HG02852 (cell line): ENCODE results near the gene PRR5L.

Experiments used
- ATAC-seq: cut with Tn5 transposase; IDR thresholded peaks from one replicate; pipeline ENCODE4 v1.9.1; 2021; ENCODE audit warnings: mild to moderate bottlenecking, moderate library complexity; ENCODE audit not compliant: unreplicated experiment

PRR5L gene

DNA sequence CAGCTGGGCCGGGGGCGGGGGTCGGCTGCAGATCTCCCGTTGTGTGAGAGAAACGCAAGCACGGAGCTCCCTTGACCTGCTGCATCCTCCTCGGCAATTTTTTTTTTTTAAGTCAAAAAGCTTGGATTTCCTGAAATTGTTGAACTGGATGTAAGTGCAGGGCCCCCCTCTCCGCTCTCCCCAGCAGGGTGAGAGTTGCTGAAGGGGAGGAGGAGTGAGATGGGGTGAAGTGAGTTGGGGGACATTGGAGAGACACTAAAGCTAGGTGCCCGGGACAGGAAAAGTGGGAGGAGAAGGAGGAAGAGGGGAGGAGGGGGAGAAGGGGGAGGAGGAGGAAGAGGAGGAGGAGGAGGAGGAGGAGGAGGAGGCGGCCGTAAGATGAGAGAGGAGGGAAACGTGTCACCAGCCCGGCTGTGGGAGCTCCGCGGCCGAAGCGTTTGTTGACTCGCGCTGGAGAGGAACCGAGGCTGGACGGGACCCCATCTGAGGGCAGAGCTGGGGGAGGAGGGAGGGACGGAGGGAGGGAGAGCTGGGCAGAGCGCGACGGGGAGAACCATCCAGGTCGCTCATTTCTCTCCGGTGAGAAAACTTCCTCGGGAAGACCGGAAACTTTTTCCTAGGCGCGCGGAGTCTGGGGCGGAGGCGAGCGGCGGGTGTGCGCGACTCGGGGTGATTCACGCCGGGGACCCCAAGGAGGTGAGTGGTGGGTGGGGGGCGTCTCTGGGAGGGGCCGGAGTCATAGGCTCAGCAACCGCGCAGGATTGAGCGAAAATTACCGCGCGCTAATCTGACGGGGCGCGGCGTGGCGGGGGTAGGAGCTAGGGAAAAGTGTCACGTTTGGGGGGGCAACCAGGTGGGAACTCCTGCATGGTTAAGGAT is 80.2 kb downstream of the PRR5L start:
- no peak for ATAC-seq

DNA sequence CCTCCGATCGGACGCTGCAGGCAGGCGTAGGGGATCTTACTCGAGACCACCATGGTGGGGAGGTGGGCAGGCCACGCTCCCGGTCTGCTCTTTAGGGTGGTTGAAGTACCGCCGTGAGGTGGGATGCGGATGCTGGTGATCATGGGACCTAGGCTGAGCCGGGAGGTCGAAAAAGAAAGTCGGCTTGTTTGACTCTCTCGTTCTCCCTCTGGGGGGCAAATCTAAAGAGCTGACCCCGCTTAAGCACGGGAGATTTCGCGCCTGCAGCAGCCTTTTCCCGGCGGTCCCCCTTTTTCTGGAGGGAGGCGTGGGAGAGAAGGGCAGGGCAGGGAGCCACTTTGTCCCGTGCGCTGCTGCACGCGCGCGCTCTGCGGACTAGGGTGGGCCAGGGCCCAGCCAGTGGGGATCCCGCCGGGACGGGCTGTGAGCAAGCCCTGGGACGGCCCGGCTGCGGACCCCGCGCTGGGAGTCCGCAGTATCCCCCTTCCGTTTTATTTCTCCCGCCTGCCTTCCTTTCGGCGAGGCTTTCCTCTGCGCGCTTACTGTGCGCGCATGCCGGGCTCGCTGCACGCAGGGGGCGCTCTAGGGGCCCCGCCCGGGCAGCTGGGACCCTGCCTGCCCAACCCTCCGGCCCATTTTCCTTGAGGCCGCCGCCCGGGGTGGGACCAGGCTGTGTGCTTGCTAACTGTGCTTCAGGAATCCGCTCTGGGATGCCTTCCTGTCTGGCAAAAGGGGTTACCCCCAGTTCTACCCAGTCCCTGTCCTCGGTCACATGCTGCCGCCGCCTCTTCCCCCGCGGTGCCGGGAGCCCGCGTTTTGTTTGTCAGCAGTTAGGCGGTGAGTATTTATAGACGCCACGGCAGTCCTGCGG is 81.0 kb downstream of the PRR5L start:
- ATAC-seq: peak; percentile 45

DNA sequence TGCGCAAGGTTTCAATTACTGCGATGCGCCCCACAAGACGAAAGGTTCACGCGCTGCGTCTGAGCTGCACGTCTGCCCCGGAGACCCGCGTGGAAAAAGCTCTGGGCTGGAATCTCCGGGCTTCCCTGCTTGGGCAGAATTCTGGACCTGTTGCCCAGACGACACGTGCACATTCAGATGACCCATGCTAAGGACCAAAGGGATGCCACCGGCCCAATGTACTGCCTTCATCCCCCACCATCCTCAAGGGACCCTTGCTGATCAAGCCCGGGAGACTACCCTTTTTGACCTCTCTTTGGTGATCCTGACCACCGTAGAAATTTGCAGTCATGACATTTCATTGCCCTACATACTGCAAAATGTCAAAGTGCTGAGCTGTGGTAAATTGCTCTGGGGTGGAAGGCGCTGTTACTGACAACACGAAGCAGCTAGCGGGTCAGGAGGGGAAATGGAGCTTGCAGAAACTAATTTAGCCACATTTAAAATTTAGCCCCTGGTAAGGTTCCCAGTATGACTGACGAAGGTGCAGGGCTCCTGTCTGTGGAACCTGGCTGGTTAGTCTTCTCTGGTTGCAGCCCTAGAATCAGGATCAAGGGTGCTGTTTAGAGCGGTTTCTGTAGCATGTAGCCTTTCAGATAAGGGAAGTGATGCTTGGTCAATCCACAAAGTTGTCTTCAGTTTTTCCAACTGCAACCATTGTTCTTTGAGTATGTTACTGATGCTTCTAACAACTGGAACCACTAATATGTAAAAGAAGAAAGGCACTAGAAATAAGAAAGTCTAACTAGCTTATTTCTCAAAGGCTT is 81.9 kb downstream of the PRR5L start:
- ATAC-seq: peak; percentile 44

DNA sequence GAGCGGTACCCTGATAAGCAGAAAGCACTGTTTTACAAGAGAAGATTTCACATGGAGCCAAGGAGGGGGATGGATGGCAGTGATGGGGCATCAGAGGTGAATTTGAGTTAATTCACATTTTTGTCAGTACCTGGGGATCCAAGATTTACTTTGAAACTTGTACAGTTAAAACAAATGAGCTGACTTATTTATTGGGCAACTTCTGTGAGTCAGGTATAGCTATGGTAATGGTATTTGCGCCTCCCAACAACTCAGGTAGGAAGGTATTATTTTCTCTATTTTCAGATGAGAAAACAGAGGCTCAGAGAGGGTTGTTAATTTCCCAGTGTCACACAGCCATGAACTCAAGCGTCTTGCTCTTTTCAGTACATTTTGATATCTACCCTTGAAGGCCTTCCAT is 83.6 kb downstream of the PRR5L start:
- ATAC-seq: no peak

DNA sequence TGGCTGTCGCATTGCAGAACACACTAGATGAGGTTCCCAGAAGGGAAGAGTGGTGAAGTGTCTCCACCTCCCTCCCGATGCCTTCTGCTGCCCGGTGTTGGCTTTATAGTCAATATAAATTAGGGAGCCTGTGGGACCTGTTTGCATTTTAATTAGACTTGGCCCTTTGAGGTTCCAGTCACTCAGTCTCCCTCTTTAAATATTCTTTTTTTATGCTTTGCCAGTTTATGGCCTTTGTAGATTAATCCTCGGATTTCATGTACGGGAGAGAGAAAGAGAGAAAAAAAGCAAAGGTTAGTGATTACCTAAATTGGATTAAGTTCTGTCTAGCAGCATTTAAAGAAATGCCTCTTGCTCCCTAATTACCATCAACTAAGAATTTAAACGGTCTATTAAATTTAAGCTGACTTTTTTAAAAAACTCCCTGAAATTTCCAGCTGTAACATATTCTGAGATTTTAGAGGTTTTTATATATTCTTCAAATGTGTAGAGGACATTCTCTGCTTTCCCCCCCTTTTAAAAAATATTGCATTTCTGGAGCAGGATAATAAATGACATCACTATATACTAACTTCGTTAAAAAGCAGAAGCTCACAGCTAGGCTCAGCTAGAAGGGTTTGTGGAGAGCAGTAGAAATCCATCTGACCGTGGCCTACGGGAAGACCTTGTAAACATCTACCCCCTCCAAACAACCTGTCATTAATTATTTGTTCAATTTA is 84.4 kb downstream of the PRR5L start:
- no peak for ATAC-seq

DNA sequence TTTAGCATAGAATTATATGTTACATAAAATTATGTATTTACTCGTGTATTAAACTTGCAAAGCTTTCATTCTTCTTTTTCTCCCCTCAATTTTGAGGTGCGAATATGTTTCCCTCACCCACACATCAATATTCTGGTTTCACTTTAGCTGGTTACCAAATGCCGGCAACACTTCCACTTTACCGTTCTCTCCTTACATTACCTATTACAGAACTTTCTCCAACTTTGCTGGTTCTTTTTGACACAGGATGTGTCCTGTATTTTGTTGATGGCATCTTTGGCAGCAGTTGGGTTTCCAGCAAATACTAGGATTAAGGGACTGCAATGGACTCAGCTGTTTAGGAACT is 84.9 kb downstream of the PRR5L start:
- no peak for ATAC-seq

DNA sequence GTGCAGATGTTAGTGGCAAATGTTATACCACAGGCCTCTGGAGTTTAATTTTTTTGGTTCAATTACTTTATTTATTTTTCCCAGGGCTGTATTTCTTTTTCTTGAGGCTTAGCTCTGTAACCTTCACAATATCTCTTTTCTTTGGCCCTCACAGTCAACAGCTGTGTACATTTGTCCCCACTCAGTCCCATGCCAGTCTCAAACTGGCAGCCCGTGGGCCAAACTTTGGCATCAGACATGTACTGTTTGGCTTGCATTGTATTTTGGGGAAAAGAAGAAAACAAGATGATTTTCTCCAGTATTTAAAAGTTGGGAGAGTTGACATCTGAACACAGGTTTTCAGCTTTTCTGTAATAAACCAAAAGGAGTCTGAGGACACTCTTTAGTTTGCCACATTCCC is 87.1 kb downstream of the PRR5L start:
- no peak for ATAC-seq

DNA sequence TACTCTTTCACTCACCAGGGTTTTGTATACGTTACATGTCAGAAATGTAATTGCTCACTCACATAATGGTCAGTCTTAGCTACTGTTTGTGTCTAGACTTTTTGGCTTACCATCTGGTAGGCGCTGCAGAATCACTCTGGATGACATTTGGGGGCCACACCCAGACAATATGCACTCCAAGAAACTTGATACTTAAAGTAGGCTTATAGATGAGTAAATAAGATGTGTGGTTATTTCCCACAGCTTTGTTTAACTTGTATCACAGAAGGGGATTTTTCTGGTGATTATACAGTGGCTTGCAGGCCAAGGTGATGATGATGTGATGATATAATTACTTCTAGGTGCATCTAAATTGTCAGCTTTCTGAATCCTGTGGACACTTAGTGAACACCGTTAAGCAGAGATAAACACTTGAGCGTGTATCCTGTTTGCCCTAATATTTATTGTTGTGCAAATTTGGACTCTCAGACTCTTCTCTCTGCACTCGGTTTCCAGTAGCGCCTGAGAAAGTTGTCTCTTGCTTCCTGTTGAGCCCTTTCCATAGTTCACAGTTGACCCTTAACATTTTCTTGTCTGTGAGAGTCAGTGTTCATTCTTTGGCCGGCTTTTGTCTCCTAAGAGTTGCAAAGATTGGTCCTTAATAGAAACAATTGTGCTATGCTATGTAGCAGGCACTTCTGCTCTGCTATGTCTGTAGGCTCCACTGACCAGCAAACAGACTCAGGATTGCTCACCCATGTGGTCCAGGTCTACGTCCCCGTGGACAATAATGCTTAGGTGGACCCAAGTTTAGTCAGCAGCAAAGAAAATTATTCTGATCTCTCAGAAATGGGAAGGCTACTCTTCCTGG is 89.3 kb downstream of the PRR5L start:
- ATAC-seq: no peak

DNA sequence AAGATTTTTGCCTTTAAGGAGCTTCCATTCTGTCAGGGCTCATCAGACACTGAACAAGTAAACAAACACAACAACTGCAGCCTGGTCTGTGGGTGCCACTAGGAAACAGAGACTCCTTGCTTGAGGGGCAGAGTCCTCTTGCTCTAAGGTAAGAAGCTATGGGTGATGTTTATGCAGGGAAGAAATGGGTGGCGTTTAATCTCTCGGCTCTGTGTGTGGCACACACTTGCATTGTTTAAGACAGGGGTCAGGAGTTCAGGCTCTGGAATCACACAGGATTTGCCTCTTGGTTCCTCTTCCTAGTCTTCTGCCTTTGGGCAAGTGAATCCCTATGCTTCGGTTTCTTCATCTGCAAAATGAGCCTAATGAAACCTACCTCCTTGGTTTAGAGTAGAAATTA is 90.3 kb downstream of the PRR5L start:
- ATAC-seq: no peak

DNA sequence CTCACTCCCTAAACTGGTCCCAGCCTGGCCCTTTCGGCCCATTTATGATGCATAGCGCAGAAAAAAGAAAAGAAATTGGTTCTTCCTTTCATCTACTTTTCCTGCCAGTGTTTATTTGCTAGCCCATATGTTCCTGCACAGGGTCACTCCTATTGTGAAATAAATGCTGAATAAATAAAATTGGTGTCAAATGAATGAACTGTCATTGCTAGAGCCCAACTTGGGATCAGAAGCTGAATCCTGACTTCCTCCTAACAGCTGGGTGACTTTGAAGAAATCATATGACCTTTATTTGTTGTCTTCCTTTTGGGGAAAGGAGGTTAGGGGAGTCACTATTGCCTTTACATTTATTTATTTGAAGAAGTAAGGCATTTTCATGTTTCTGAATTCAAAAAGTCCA is 92.0 kb downstream of the PRR5L start:
- no peak for ATAC-seq

DNA sequence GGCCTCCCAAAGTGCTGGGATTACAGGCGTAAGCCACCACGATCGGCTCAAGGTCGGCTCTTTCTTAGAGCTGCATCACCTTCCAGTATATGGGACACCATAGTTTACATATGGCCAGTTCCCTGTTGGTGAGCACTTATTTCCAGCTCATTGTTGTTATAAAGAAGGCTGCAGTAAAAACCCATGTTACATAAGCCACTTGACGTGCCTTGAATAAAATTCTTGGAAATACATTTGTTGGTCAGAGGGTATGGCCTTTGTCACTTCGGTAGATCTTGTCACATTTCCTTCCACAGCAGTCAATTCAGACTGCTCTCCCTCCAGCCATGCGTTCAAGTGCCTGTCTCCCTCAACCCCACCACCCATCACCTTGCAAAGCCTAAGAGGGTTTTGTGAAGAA is 92.9 kb downstream of the PRR5L start:
- ATAC-seq: no peak

DNA sequence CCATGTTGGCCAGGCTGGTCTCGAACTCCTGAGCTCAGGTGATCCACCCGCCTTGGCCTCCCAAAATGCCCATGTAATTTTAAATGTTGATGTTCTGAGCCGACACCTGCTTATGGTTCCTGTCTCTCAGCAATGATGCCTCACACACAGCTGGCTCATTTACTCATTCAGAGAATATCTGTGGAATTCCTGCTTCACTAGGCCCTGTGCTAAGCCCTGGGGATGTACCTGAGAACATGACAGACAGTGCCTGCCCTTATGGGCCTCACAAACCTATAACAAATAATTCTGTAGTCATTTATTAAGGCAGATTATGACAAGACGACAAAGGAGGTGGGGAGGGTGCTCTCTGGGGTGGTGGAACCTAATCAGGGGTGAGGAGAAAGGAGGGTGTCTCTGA is 93.7 kb downstream of the PRR5L start:
- peak; percentile 65 for ATAC-seq

DNA sequence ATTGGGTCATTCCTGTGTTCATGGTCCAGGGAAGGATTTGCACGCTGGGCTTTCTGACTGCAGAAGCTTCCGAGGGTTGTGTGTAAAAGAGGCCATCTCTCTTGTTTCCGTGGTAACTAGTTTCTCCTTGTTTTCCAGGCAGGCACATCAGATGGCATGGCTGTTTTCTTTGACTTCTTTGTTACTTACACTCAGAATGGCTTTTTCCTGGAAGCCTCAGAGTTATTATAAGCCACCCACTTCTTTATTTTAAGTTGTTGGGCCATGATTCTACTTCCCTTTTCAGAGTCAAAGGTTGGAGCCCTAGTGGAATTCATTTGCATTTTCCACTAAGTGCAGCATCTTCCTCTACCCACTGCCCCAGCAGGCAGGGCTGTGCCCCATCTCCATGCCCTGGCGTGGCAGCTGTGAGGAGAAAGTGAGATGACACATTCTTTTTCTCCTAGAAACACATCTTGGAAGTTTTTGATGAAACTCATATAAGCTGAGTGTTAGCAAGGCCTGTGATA is 94.9 kb downstream of the PRR5L start:
- no peak for ATAC-seq

DNA sequence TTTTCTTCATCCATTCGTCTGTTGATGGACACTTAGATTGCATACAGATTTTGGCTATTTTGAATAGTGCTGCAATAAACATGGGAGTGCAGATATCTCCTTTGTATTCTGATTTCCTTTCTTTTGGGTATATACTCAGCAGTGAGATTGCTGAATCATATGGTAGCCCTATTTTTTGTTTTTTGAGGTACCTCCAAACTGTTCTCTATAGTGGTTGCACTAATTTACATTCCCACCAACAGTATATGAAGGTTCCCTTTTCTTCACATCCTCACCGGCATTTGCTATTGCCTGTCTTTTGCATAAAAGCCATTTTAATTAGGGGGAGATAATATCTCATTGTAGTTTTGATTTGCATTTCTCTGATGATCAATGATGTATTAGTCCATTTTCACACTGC is 96.1 kb downstream of the PRR5L start:
- no peak for ATAC-seq

DNA sequence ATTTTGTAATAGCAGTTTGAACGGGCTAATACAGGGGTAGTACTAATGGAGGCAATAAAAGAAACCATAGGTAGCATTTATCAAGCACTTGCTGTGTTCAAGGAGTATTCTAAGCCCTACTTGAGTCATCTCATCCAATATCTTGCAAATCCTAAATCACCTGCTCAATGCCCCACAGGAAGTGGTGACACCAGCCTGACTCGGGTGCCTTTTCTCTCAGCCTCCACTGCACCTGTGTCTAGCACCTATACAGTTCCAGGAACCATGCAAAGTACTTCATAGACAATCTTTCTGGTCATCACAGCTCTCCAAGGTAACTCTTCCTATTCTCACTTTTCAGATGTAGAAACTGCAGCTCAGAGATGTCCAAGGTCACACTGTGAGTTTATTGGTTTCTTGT is 98.0 kb downstream of the PRR5L start:
- ATAC-seq: no peak

DNA sequence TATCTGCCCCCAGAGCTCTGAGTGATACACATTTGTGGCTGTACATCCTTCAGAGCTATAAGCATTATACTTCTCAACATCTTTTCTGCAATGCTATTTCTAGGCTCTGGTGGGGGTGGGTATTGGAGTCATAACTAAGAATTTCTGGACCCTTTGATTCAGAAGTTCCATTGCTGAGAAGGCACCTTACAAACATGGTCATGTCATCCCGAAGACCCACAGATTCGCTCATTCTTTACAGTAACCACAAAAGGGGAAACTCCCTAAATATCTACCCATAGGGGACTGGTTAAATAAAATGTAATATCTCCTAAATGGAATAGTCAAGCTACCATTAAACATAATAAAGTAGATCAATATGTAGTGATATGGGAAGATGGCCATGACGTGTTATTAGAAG is 98.8 kb downstream of the PRR5L start:
- ATAC-seq: no peak

DNA sequence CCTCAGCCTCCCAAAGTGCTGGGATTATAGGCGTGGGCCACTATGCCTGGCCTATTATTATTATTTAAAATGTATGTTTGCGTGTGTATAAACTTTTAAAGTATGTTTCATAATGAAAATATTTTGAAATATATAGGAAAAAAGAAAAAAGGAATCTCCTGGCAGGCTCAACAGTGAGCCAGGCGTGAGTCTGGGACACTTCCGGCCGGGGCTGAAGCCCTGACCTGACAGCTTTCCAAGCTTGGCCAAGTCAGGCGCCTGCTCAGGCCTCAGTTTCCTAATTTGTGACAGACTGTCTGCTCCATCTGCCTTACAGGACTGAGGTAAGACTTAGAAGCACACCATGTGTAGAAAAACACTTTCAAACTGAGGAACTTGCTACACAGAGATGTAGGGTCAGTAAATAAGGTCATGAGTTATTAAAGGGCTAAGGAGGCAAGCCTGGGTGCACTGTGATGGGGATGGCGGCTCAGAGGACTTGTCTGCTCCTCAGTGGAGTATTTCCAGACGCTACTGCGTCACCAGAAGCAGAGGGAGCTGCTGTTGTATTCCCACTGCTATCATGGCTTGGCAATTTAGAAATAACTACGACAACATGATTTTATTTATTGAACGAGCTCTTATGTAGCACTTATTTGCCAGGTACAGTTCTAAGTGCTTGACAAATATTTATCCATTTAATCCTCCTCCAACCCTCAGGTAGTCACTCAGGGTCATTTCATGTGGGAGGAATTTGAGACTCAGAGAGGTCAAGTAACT is 100.1 kb downstream of the PRR5L start:
- no peak for ATAC-seq

DNA sequence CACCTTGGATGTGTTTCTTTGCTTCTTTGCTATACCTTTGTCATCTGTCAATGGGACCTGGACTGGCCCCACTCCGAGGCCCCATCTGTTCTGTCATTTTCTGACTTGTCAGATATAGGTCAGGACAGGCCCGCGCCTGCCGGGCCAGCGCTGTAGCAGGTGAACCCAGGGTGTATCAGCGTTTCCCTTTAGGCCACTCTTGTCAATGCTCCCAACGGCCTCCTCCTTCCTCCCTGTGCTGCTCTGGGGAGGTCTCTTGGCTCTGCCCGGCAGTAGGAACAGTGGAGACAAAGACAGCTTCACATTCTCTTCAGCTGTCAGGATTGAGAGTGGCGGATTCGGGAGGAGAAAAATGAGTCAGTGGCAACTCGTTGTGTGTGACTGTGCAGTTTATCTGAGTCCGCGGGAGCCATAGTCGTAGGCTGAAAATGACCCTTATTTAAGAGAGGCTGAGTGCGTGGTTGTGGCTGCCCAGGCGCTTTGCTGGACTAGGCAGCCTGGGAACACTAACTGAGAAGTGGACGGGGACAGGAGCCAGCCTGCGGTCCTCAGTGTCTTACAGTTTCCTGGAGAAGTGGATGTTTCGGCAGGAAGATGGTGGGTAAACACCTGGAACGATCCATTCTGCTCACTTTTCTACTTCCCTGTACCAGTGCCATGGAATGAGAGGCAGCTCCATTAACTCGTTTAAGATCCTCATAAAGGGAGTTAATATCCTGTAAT is 102.3 kb downstream of the PRR5L start:
- ATAC-seq: no peak
